HepG2 (cell line): ENCODE data around the gene C19orf73. TPM values are rescaled to one million over a fixed set of nuclear protein-coding genes. Genes with fewer than 3 reads are reported as not detected.

ENCODE experiments used
- ELF4 ChIP-seq: sonication (generic); formaldehyde crosslinking; IDR thresholded peaks from 2 replicates; pipeline ENCODE4 v1.5.0; 2020; ENCODE audit warnings: missing genetic modification reagents, mild to moderate bottlenecking, moderate library complexity, borderline replicate concordance
- EZH2 ChIP-seq: conservative IDR thresholded peaks from 2 replicates; pipeline ENCODE4 v1.6.1; 2012; ENCODE audit warnings: mild to moderate bottlenecking, low read depth, low read length, moderate library complexity
- MNT ChIP-seq: fragments of 450-650 bp; IDR thresholded peaks from 2 replicates; pipeline ENCODE4 v1.6.1; 2016
- NFKB2 ChIP-seq: sonication (generic); formaldehyde crosslinking; IDR thresholded peaks from 2 replicates; pipeline ENCODE4 v1.4.0; 2020; ENCODE audit warnings: missing genetic modification reagents, borderline replicate concordance
- PRDM10 ChIP-seq: sonication (generic); formaldehyde crosslinking; IDR thresholded peaks from 2 replicates; pipeline ENCODE4 v1.4.0; 2020; ENCODE audit warnings: low read depth, missing genetic modification reagents
- PRDM4 ChIP-seq: sonication (generic); formaldehyde crosslinking; IDR thresholded peaks from 2 replicates; pipeline ENCODE4 v1.9.0; 2021; ENCODE audit warnings: missing genetic modification reagents, borderline replicate concordance
- REL ChIP-seq: sonication (generic); formaldehyde crosslinking; conservative IDR thresholded peaks from 2 replicates; pipeline ENCODE4 v1.8.0; 2022; ENCODE audit warnings: mild to moderate bottlenecking, missing genetic modification reagents, moderate library complexity
- THAP11 ChIP-seq: IDR thresholded peaks from 2 replicates; pipeline ENCODE4 v1.6.1; 2016; ENCODE audit warnings: missing biosample characterization, missing genetic modification reagents
- THRA ChIP-seq: sonication (generic); formaldehyde crosslinking; IDR thresholded peaks from 2 replicates; pipeline ENCODE4 v1.4.0; 2020; ENCODE audit warnings: missing genetic modification reagents, borderline replicate concordance
- TOPORS ChIP-seq: sonication (generic); formaldehyde crosslinking; IDR thresholded peaks from 2 replicates; pipeline ENCODE4 v1.8.0; 2023; ENCODE audit warnings: mild to moderate bottlenecking, missing genetic modification reagents
- XBP1 ChIP-seq: sonication (generic); formaldehyde crosslinking; IDR thresholded peaks from 2 replicates; pipeline ENCODE4 v1.5.0; 2020; ENCODE audit warnings: missing genetic modification reagents
- ZBTB3 ChIP-seq: sonication (generic); formaldehyde crosslinking; IDR thresholded peaks from 2 replicates; pipeline ENCODE4 v1.4.0; 2020; ENCODE audit warnings: low read depth, mild to moderate bottlenecking, moderate library complexity, missing genetic modification reagents, borderline replicate concordance
- ZBTB49 ChIP-seq: sonication (generic); formaldehyde crosslinking; IDR thresholded peaks from 2 replicates; pipeline ENCODE4 v1.4.0; 2020; ENCODE audit warnings: missing genetic modification reagents, borderline replicate concordance
- ZNF282 ChIP-seq: fragments of 450-650 bp; IDR thresholded peaks from 2 replicates; pipeline ENCODE4 v1.6.1; 2018; ENCODE audit not compliant: partially characterized antibody
- ZNF317 ChIP-seq: sonication (generic); formaldehyde crosslinking; IDR thresholded peaks from 2 replicates; pipeline ENCODE4 v1.5.0; 2020; ENCODE audit warnings: mild to moderate bottlenecking, missing genetic modification reagents
- ZNF383 ChIP-seq: sonication (generic); formaldehyde crosslinking; IDR thresholded peaks from 2 replicates; pipeline ENCODE4 v1.4.0; 2020; ENCODE audit warnings: missing genetic modification reagents, mild to moderate bottlenecking, borderline replicate concordance
- ZNF768 ChIP-seq: sonication (generic); formaldehyde crosslinking; IDR thresholded peaks from 2 replicates; pipeline ENCODE4 v1.4.0; 2020; ENCODE audit warnings: missing genetic modification reagents
- polyA plus RNA-seq, 8 experiments: library from polyadenylated mRNA; depleted of rRNA in 3 of 8; stranded (reverse) in 7 of 8; unstranded in 1 of 8; fragments of >200 nt; fragmentation: Illumina TruSeq in 4 of 8; extraction: Trizol in 4 of 8; gene quantifications; 2 replicates each; pipeline versions ENCODE4 v1.2.1 to v1.2.3, GENCODE V29; 2011 to 2016; ENCODE audit warnings: low read depth in 4 of 8, missing spikeins in 1 of 8, mixed read lengths in 1 of 8; ENCODE audit not compliant: insufficient read depth in 1 of 8
- total RNA-seq, 5 experiments: library from RNA; depleted of rRNA; stranded (reverse); fragments of >200 nt; fragmentation: Illumina TruSeq; extraction: Trizol; gene quantifications; 2 replicates each; pipeline ENCODE4 v1.2.3, GENCODE V29; 2016; ENCODE audit warnings: low read depth in 1 of 5

The C19orf73 gene
- total and polyA plus RNA-seq, 2 of the 13 experiments (the other 11 are each of a cell fraction or from before 2014, with no cell fraction given) = 1.4 to 1.5 TPM

GRCh38 chr19:49085020-49085867, 33.7 kb downstream of the C19orf73 start, which contains the start of gene SNRNP70 (continued):
- TF ChIP-seq PRDM10 (peak; percentile 55), NFKB2 (CRISPR knock-in tag) (peak; percentile 87; the same call in 1 of the 2 replicates), ZNF317 (CRISPR knock-in tag) (no peak), ZBTB49 (peak; percentile 49; the same call in 1 of the 2 replicates), ZNF383 (no peak), ZNF282 (no peak), EZH2 (no peak), THAP11 (CRISPR knock-in tag) (peak; percentile 91), ELF4 (CRISPR knock-in tag) (peak; percentile 93), REL (no peak), PRDM4 (CRISPR knock-in tag) (no peak), MNT (peak; percentile 45), TOPORS (CRISPR knock-in tag) (no peak), ZBTB3 (no peak), XBP1 (CRISPR knock-in tag) (no peak), ZNF768 (peak; percentile 83), THRA (CRISPR knock-in tag) (no peak)
